ENCODE measurements around the gene SLC22A23. TPM values are rescaled to one million over a fixed set of nuclear protein-coding genes. Genes with fewer than 3 reads are reported as not detected.

Gene SLC22A23
- total and polyA plus RNA-seq, 2 of the 4 experiments (the other 2 are of a cell fraction), result 0.72 to 1.6 TPM

DNA sequence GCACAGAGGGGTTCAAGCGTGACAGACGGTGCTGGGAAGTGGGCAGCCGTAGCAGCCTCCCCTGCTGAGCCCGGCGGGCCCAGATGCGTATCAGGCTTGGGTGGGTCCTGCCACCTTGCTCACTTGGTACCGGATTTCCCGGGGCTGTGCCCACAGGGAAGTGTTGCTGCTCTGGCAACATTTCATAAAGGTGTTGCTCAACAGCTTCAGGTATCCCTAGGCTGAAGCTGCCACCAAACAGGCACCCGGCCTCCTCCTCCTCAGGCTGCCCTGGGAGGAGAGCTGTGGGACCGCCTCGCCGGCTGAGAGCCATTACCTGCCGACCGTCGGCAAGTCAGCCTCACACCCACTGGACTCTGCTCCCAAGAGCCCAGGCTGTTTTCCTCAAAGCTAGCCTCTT, 186.6 kb downstream of the SLC22A23 start:
- no peaks in the 10 kb centered on the region for H3K27me3 ChIP-seq (ENCODE audit: control insufficient read depth, insufficient read depth, low read length)
- CTCF ChIA-PET, result no interaction called here
- no peak overlapping the region for H2AK5ac ChIP-seq (ENCODE audit: low read depth, low read length)
- no peak for ATAC-seq (ENCODE audit: low read depth)
- peaks cover 7% of the 10 kb centered on the region; the same call in 1 of the 2 replicates for H3K4me1 ChIP-seq (ENCODE audit: control insufficient read depth, insufficient read depth, low read length)
- no peak overlapping the region for H4K5ac ChIP-seq (ENCODE audit: low read depth, low read length)
- peaks cover 17 to 35% of the 10 kb centered on the region in 2 experiments for H3K79me1 ChIP-seq (ENCODE audit: low read depth in 1 of 2, low read length in 2 of 2)
- TF ChIP-seq MAFK (IDR thresholded peaks at IDR 0.05; ENCODE audit: low read depth, low read length), result no peak
- TF ChIP-seq SMC3 (IDR thresholded peaks at IDR 0.05; ENCODE audit: low read depth, low read length), result no peak
- dilution Hi-C loops (cut with HindIII; ENCODE audit: low sequenced_read_pairs, unreplicated experiment) (no loop called here), in situ Hi-C loops (cut with MboI; ENCODE audit: low sequenced_read_pairs) (loop anchor here (5.0 kb wide), 1 partner anchor 737 kb away; no protein-coding TSS in a partner anchor), intact Hi-C loops (cut with micrococcal nuclease) (no loop called here)
- no peak overlapping the region for H3K4me3 ChIP-seq (ENCODE audit: insufficient read depth, low read depth, low read length)
- H3K14ac ChIP-seq (replicated peaks; ENCODE audit: low read depth, low read length), result no peak overlapping the region
- H2AK9ac ChIP-seq (replicated peaks; ENCODE audit: low read depth, low read length, poor library complexity), result no peak overlapping the region
- no peaks in the 10 kb centered on the region for H3K9me3 ChIP-seq (ENCODE audit: control insufficient read depth, insufficient read depth, low read length)
- no peak overlapping the region for H3K4ac ChIP-seq (ENCODE audit: low read depth, low read length)
- peaks cover 3% of the 10 kb centered on the region for H4K20me1 ChIP-seq (ENCODE audit: insufficient read depth, low read length)
- H4K91ac ChIP-seq (ENCODE audit: insufficient read depth, low read depth, low read length), result no peak overlapping the region
- no peak overlapping the region for H3K23ac ChIP-seq (ENCODE audit: low read depth, low read length)
- H3K36me3 ChIP-seq (ENCODE audit: control insufficient read depth, insufficient read depth, low read length), result peaks cover 29% of the 10 kb centered on the region
- no peak overlapping the region for H4K8ac ChIP-seq (ENCODE audit: low read depth in 2 of 2, low read length in 2 of 2)
- H3K9ac ChIP-seq (ENCODE audit: low read depth, low read length), result no peak overlapping the region
- H2AFZ ChIP-seq (replicated peaks; ENCODE audit: low read length, poor library complexity), result no peak overlapping the region
- H3K27ac ChIP-seq (ENCODE audit: insufficient read depth, low read length), result no peak overlapping the region
- H2BK5ac ChIP-seq (ENCODE audit: low read depth, low read length, poor library complexity, severe bottlenecking), result no peak overlapping the region
- H3K18ac ChIP-seq (ENCODE audit: low read depth, low read length), result no peak overlapping the region
- DNase-seq, result no peak
- no TSS peak for BruUV-seq (replicated peaks)
- H2BK20ac ChIP-seq (ENCODE audit: low read depth, low read length), result no peak overlapping the region
- H2BK15ac ChIP-seq (ENCODE audit: low read depth, low read length), result no peak overlapping the region
- POLR2A ChIA-PET (ENCODE audit: unreplicated experiment), result interaction anchor here (0.5 kb wide), 2 partner anchors 12 to 465 kb away, joined by 3 read pairs; no protein-coding TSS in a partner anchor
- no peak overlapping the region for H3K56ac ChIP-seq (ENCODE audit: extremely low read depth, insufficient read depth, low read length)
- no peak overlapping the region for H2BK120ac ChIP-seq (ENCODE audit: low read depth, low read length)
- H3K4me2 ChIP-seq (ENCODE audit: low read depth, low read length), result no peak overlapping the region
- WGBS, 2 experiments (ENCODE audit: extremely low coverage in 2 of 2, insufficient read length in 1 of 2), result 100% methylated on average over 2 of the region's 15 CpGs; no CpG with 5 or more reads in 1 of the 2 experiments
- peaks cover 2% of the 10 kb centered on the region; the same call in 1 of the 2 replicates for H3K9me1 ChIP-seq (ENCODE audit: insufficient read depth, low read length)
